GM10266 (cell line): ENCODE measurements around the gene BAHCC1.

Experiments used
- DNase-seq: peaks from one replicate; pipeline ENCODE4 v3.0.0; 2012; ENCODE audit errors: extremely low spot score
- TF ChIP-seq, protein P1 (sequence below): IDR thresholded peaks from 2 replicates; pipeline ENCODE4 v1.5.1; 2012; ENCODE audit warnings: mild to moderate bottlenecking, low read depth; ENCODE audit not compliant: control insufficient read depth, insufficient read depth; ENCODE audit errors: missing control alignments

BAHCC1 gene

DNA sequence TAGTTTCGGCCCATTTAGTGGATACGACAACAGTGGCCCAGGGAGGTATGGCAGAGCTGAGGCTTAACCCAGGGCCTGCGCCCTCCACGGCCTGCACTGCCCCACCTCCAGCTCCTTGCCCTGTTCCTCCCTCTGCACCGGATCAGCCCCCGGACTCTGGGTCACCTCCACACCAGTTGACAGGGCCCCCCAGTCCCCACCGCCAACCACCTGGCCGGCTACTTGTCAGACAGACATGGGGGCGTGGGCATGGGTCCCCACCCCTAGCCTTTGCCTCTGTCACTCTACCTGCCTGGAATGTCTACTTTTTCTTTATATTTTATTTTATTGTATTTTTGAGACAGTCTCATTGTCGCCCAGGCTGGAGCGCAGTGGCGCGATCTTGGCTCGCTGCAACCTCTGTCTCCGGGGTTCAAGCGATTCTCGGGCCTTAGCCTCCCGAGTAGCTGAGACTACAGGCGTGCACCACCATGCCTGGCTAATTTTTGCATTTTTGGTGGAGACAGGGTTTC lies 120.3 kb downstream of the BAHCC1 start:
- no peak for DNase-seq
- TF ChIP-seq, protein P1, sequence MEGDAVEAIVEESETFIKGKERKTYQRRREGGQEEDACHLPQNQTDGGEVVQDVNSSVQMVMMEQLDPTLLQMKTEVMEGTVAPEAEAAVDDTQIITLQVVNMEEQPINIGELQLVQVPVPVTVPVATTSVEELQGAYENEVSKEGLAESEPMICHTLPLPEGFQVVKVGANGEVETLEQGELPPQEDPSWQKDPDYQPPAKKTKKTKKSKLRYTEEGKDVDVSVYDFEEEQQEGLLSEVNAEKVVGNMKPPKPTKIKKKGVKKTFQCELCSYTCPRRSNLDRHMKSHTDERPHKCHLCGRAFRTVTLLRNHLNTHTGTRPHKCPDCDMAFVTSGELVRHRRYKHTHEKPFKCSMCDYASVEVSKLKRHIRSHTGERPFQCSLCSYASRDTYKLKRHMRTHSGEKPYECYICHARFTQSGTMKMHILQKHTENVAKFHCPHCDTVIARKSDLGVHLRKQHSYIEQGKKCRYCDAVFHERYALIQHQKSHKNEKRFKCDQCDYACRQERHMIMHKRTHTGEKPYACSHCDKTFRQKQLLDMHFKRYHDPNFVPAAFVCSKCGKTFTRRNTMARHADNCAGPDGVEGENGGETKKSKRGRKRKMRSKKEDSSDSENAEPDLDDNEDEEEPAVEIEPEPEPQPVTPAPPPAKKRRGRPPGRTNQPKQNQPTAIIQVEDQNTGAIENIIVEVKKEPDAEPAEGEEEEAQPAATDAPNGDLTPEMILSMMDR = no peak
